ENCODE data around the gene OR2AG2.

- TF ChIP-seq CTCF (IDR thresholded peaks at IDR 0.05; ENCODE audit: low read depth, low read length, poor library complexity, severe bottlenecking) (no peak), EZH2phosphoT487 (IDR thresholded peaks at IDR 0.05; ENCODE audit: borderline replicate concordance, low read length) (no peak)
Observed at GRCh38 chr11:6733326-6734275, 38.2 kb downstream of the OR2AG2 start.
